C4-2B (cell line): Measurements from ENCODE around the gene PLCB4.

Experiments
- H3K27ac ChIP-seq: fragments of 450-650 bp; 2 replicates; pipeline ENCODE4 v1.5.1; 2017
- CTCF ChIP-seq: fragments of 450-650 bp; conservative IDR thresholded peaks from 2 replicates; pipeline ENCODE4 v1.5.1; 2017; ENCODE audit warnings: mild to moderate bottlenecking
- ZFX ChIP-seq: fragments of 450-650 bp; IDR thresholded peaks from 2 replicates; pipeline ENCODE4 v1.6.1; 2017

The PLCB4 gene

GRCh38 chr20:9241232-9241692, 172.4 kb downstream of the PLCB4 start:
- no peak for TF ChIP-seq ZFX
- TF ChIP-seq CTCF = no peak
- H3K27ac ChIP-seq = no peak overlapping the region

- H3K27ac ChIP-seq = no peak overlapping the region
- TF ChIP-seq ZFX (no peak), CTCF (no peak)
Measured at GRCh38 chr20:9241721-9242427, 173.0 kb downstream of the PLCB4 start.

GRCh38 chr20:9243986-9244385, 175.1 kb downstream of the PLCB4 start:
- H3K27ac ChIP-seq = no peak overlapping the region
- TF ChIP-seq CTCF = no peak
- no peak for TF ChIP-seq ZFX

- TF ChIP-seq ZFX (no peak), CTCF (no peak)
Measured at GRCh38 chr20:9244811-9245210, 175.9 kb downstream of the PLCB4 start.

GRCh38 chr20:9246731-9247130, 177.8 kb downstream of the PLCB4 start:
- H3K27ac ChIP-seq = no peak overlapping the region
- TF ChIP-seq ZFX (no peak), CTCF (no peak)

More at GRCh38 chr20:9244811-9245210, 175.9 kb downstream of the PLCB4 start:
- no peak overlapping the region for H3K27ac ChIP-seq

- no peak for TF ChIP-seq ZFX
- TF ChIP-seq CTCF = no peak
Measured at GRCh38 chr20:9250511-9250910, 181.6 kb downstream of the PLCB4 start.

GRCh38 chr20:9253006-9253539, 184.2 kb downstream of the PLCB4 start:
- TF ChIP-seq ZFX = no peak
- no peak for TF ChIP-seq CTCF

More at GRCh38 chr20:9250511-9250910, 181.6 kb downstream of the PLCB4 start:
- H3K27ac ChIP-seq = no peak overlapping the region

More at GRCh38 chr20:9253006-9253539, 184.2 kb downstream of the PLCB4 start:
- H3K27ac ChIP-seq = no peak overlapping the region
